Mucosa of rectum (tissue), 2 donors: ENCODE measurements around the gene PROM1.

ENCODE experiments used
- H3K27ac ChIP-seq, 2 donors: one replicate each; pipeline ENCODE4 v1.7.0; 2013; ENCODE audit warnings: inconsistent platforms in 2 of 2, low read depth in 2 of 2, low read length in 2 of 2
- H3K27me3 ChIP-seq, 2 donors: one replicate each; pipeline ENCODE4 v1.7.0; 2013; ENCODE audit warnings: low read length in 2 of 2; ENCODE audit not compliant: control insufficient read depth in 2 of 2, insufficient read depth in 2 of 2
- H3K36me3 ChIP-seq, 2 donors: one replicate each; pipeline ENCODE4 v1.7.0; 2013; ENCODE audit warnings: low read length in 2 of 2; ENCODE audit not compliant: control insufficient read depth in 2 of 2, insufficient read depth in 2 of 2
- H3K4me1 ChIP-seq, 2 donors: one replicate each; pipeline ENCODE4 v1.7.0; 2013; ENCODE audit warnings: low read length in 2 of 2, mild to moderate bottlenecking in 1 of 2; ENCODE audit not compliant: control insufficient read depth in 2 of 2, insufficient read depth in 2 of 2
- H3K4me3 ChIP-seq, 2 donors: one replicate each; pipeline ENCODE4 v1.7.0; 2013; ENCODE audit warnings: low read length in 2 of 2
- H3K9ac ChIP-seq, 2 donors: one replicate each; pipeline ENCODE4 v1.7.0; 2013; ENCODE audit warnings: low read length in 2 of 2, low read depth in 1 of 2, mild to moderate bottlenecking in 1 of 2
- H3K9me3 ChIP-seq, 2 donors: one replicate each; pipeline ENCODE4 v1.7.0; 2013; ENCODE audit warnings: low read length in 2 of 2; ENCODE audit not compliant: control insufficient read depth in 2 of 2
- donor health status: healthy.
- donor health status: Normal muscosa, but diverticular disease.

PROM1 gene

GRCh38 chr4:16088601-16089000 is 4.8 kb upstream of the PROM1 start:
- H3K4me3 ChIP-seq: no peak overlapping the region
- H3K27ac ChIP-seq: no peak overlapping the region
- peaks cover 0 to 4% of the 10 kb centered on the region in 2 donors for H3K27me3 ChIP-seq
- peaks cover 5 to 11% of the 10 kb centered on the region in 2 donors for H3K4me1 ChIP-seq
- H3K9ac ChIP-seq: no peak overlapping the region
- H3K9me3 ChIP-seq: no peaks in the 10 kb centered on the region
- no peaks in the 10 kb centered on the region for H3K36me3 ChIP-seq

- Histone ChIP-seq H3K9me3 (no peaks in the 10 kb centered on the region), H3K36me3 (no peaks in the 10 kb centered on the region), H3K4me1 (peaks cover 11 to 14% of the 10 kb centered on the region in 2 donors), H3K27ac (no peak overlapping the region), H3K4me3 (no peak overlapping the region), H3K27me3 (peaks cover 0 to 7% of the 10 kb centered on the region in 2 donors), H3K9ac (no peak overlapping the region)
These were observed 2.0 kb upstream of the PROM1 start for GRCh38 chr4:16085822-16086221.

GRCh38 chr4:16082426-16083240 is 1.2 kb downstream of the PROM1 start:
- H3K27me3 ChIP-seq: peaks cover 0 to 7% of the 10 kb centered on the region in 2 donors
- peak overlapping the region; percentile 49 to 58 for H3K27ac ChIP-seq
- peak overlapping the region; percentile 70 to 74 for H3K9ac ChIP-seq
- H3K4me3 ChIP-seq: peak overlapping the region; percentile 85 to 96
- no peaks in the 10 kb centered on the region for H3K9me3 ChIP-seq
- H3K4me1 ChIP-seq: peaks cover 4 to 11% of the 10 kb centered on the region in 2 donors
- H3K36me3 ChIP-seq: no peaks in the 10 kb centered on the region

GRCh38 chr4:16082041-16082425 is 1.8 kb downstream of the PROM1 start:
- Histone ChIP-seq H3K27me3 (peaks cover 0 to 7% of the 10 kb centered on the region in 2 donors), H3K9ac (peak overlapping the region in 1 of 2 donors; percentile 74), H3K27ac (peak overlapping the region in 1 of 2 donors; percentile 58)

GRCh38 chr4:16079046-16079445 is 4.8 kb downstream of the PROM1 start:
- H3K4me1 ChIP-seq: peaks cover 4 to 11% of the 10 kb centered on the region in 2 donors
- H3K9ac ChIP-seq: no peak overlapping the region
- peaks cover 5 to 6% of the 10 kb centered on the region in 2 donors for H3K36me3 ChIP-seq
- peaks cover 0 to 3% of the 10 kb centered on the region in 2 donors for H3K27me3 ChIP-seq
- H3K9me3 ChIP-seq: no peaks in the 10 kb centered on the region
- no peak overlapping the region for H3K4me3 ChIP-seq
- H3K27ac ChIP-seq: no peak overlapping the region

More at GRCh38 chr4:16082041-16082425, 1.8 kb downstream of the PROM1 start:
- H3K36me3 ChIP-seq: no peaks in the 10 kb centered on the region
- H3K4me1 ChIP-seq: peaks cover 4 to 11% of the 10 kb centered on the region in 2 donors
- peak overlapping the region; percentile 85 to 96 for H3K4me3 ChIP-seq
- no peaks in the 10 kb centered on the region for H3K9me3 ChIP-seq

- H3K9me3 ChIP-seq: no peaks in the 10 kb centered on the region
- H3K27me3 ChIP-seq: peaks cover 0 to under 1% of the 10 kb centered on the region in 2 donors
- no peak overlapping the region for H3K4me3 ChIP-seq
- peaks cover 3 to 4% of the 10 kb centered on the region in 2 donors for H3K4me1 ChIP-seq
- H3K9ac ChIP-seq: no peak overlapping the region
- H3K27ac ChIP-seq: no peak overlapping the region
- H3K36me3 ChIP-seq: peaks cover 5 to 6% of the 10 kb centered on the region in 2 donors
These were observed 5.5 kb downstream of the PROM1 start for GRCh38 chr4:16078195-16078760.

- Histone ChIP-seq H3K4me1 (peaks cover under 1 to 2% of the 10 kb centered on the region in 2 donors), H3K36me3 (peaks cover 5 to 6% of the 10 kb centered on the region in 2 donors), H3K27ac (no peak overlapping the region), H3K27me3 (no peaks in the 10 kb centered on the region), H3K4me3 (no peak overlapping the region), H3K9ac (no peak overlapping the region), H3K9me3 (no peaks in the 10 kb centered on the region)
These were observed 6.0 kb downstream of the PROM1 start for GRCh38 chr4:16077786-16078185.

- Histone ChIP-seq H3K36me3 (peaks cover 5 to 6% of the 10 kb centered on the region in 2 donors), H3K27ac (no peak overlapping the region), H3K4me3 (no peak overlapping the region), H3K4me1 (no peaks in the 10 kb centered on the region), H3K27me3 (peaks cover 0 to under 1% of the 10 kb centered on the region in 2 donors), H3K9ac (no peak overlapping the region), H3K9me3 (no peaks in the 10 kb centered on the region)
These were observed 7.7 kb downstream of the PROM1 start for GRCh38 chr4:16075975-16076757.

GRCh38 chr4:16075061-16075460 is 8.8 kb downstream of the PROM1 start:
- Histone ChIP-seq H3K9ac (no peak overlapping the region), H3K4me3 (no peak overlapping the region), H3K27ac (no peak overlapping the region), H3K4me1 (no peaks in the 10 kb centered on the region), H3K36me3 (peaks cover 5 to 6% of the 10 kb centered on the region in 2 donors), H3K27me3 (peaks cover 0 to 3% of the 10 kb centered on the region in 2 donors), H3K9me3 (no peaks in the 10 kb centered on the region)

- Histone ChIP-seq H3K36me3 (peaks cover 5 to 6% of the 10 kb centered on the region in 2 donors), H3K9ac (no peak overlapping the region), H3K9me3 (no peaks in the 10 kb centered on the region), H3K4me3 (no peak overlapping the region), H3K27ac (no peak overlapping the region), H3K4me1 (no peaks in the 10 kb centered on the region), H3K27me3 (peaks cover 0 to 3% of the 10 kb centered on the region in 2 donors)
These were observed 11.7 kb downstream of the PROM1 start for GRCh38 chr4:16072168-16072567.
